Esophagus squamous epithelium (tissue), 5 donors: ENCODE data around the gene PIM2. TPM values are rescaled to one million over a fixed set of nuclear protein-coding genes. Genes with fewer than 3 reads are reported as not detected.

Experiments used
- DNase-seq: peaks from one replicate; lab custom pipeline; 2025; lab: John Stamatoyannopoulos, UW
- H3K27ac ChIP-seq, 4 donors: fragments of 200-600 bp; sonication (generic); one replicate each; pipeline ENCODE4 v1.5.1; 2016 to 2019; ENCODE audit warnings: mild to moderate bottlenecking in 1 of 4
- H3K27me3 ChIP-seq, 4 donors: fragments of 200-600 bp; sonication (generic); 1 replicate in 3 of 4; 2 replicates in 1 of 4; pipeline versions ENCODE4 v1.5.1 to v1.6.0; 2017 to 2021; ENCODE audit warnings: antibody characterized with exemption in 1 of 4
- H3K36me3 ChIP-seq, 3 donors: fragments of 200-600 bp; sonication (generic); one replicate each; pipeline ENCODE4 v1.5.1; 2016 to 2019
- H3K4me1 ChIP-seq, 3 donors: fragments of 200-600 bp; sonication (generic); one replicate each; pipeline ENCODE4 v1.5.1; 2017 to 2019
- H3K4me3 ChIP-seq, 4 donors: fragments of 200-600 bp; sonication (generic); 1 replicate in 3 of 4; 2 replicates in 1 of 4; pipeline ENCODE4 v1.5.1; 2016 to 2019; ENCODE audit warnings: mild to moderate bottlenecking in 2 of 4, moderate library complexity in 1 of 4
- H3K9me3 ChIP-seq, 3 donors: fragments of 200-600 bp; sonication (generic); one replicate each; pipeline ENCODE4 v1.5.1; 2016 to 2019
- POLR2A ChIP-seq, 4 donors: fragments of 450-650 bp; IDR thresholded peaks; one replicate each; pipeline ENCODE4 v1.6.1; 2017; ENCODE audit warnings: antibody characterized with exemption in 4 of 4, mild to moderate bottlenecking in 4 of 4, moderate library complexity in 3 of 4
- WGBS, 2 donors: methylation state at CpG; one replicate each; pipeline ENCODE4 v1.1.5; 2018; 5-methylcytosine and 5-hydroxymethylcytosine counted together
- intact Hi-C: fragments of 100-400 bp; cut with DNase I; formaldehyde crosslinking; loops from one replicate; pipeline ENCODE4 v1.15.0; 2022
- total RNA-seq, 4 donors: library from RNA; depleted of rRNA; stranded (reverse); fragments of >200 nt; gene quantifications; one replicate each; pipeline ENCODE4 v1.1.0, GENCODE V29; 2016
- TF ChIP-seq, protein P1 (sequence below), 6 experiments: fragments of 450-650 bp in 4 of 6; fragments of 200-600 bp in 2 of 6; sonication (generic) in 2 of 6; IDR thresholded peaks; one replicate each; pipeline ENCODE4 v1.5.1; 2016 to 2019; ENCODE audit warnings: antibody characterized with exemption in 6 of 6, mild to moderate bottlenecking in 4 of 6, moderate library complexity in 4 of 6
- donor health status: DM: yes; HTN: yes; CAD: no.

Gene PIM2
- total RNA-seq, 4 donors from 2014 or later, result 3.3 to 9.7 (median 7.6) TPM

DNA sequence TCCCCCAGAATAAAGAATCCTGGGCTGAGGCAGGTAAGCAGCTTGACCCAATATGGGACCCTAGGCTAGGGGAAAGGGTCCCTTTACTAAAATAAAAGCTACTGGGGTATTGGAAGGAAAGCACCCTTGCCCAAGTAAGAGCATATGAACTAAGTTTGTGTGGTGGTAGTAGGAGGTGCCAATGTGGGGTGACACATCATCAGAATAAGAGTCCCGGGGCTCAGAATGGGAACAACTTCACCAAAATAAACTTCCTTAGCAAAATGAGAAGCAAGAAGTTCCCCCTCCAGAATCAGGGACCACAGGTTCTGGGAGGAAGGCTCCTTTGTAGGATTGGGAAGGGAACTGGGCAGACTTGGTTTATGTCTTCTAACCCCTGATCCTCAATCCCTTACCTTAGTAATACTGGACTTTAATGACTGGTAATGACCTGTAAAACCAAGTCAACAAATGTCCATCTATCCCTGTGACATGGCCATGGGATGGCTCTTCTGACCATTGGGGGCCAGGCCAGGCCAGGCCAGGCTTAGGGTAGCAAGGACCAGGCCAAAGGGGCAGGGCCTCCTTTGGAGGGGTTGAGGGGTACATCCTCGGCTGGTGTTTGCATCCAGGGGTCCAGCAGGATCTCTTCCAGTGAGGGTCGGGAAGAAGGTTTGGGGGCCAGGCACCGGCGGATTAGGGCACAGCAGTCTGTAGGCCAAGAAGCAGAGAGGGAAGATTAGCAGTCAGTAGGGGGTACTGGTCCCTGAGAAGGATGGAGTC is 5.0 kb downstream of the PIM2 start:
- Histone ChIP-seq H3K4me3 (no peak overlapping the region), H3K27ac (no peak overlapping the region), H3K4me1 (peaks cover 0 to 48% (median 0%) of the 10 kb centered on the region in 3 donors), H3K9me3 (no peaks in the 10 kb centered on the region), H3K27me3 (no peaks in the 10 kb centered on the region), H3K36me3 (peaks cover 0 to 27% (median 0%) of the 10 kb centered on the region in 3 donors)
- TF ChIP-seq, protein P1, sequence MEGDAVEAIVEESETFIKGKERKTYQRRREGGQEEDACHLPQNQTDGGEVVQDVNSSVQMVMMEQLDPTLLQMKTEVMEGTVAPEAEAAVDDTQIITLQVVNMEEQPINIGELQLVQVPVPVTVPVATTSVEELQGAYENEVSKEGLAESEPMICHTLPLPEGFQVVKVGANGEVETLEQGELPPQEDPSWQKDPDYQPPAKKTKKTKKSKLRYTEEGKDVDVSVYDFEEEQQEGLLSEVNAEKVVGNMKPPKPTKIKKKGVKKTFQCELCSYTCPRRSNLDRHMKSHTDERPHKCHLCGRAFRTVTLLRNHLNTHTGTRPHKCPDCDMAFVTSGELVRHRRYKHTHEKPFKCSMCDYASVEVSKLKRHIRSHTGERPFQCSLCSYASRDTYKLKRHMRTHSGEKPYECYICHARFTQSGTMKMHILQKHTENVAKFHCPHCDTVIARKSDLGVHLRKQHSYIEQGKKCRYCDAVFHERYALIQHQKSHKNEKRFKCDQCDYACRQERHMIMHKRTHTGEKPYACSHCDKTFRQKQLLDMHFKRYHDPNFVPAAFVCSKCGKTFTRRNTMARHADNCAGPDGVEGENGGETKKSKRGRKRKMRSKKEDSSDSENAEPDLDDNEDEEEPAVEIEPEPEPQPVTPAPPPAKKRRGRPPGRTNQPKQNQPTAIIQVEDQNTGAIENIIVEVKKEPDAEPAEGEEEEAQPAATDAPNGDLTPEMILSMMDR (IDR thresholded peaks at IDR 0.05), result no peak
- TF ChIP-seq POLR2A (IDR thresholded peaks at IDR 0.05), result no peak
- intact Hi-C loops, result no loop called here
- 75% methylated on average over 5 of the region's 5 CpGs; no CpG with 5 or more reads in 1 of the 2 donors for WGBS, 2 donors
- DNase-seq, result no peak

DNA sequence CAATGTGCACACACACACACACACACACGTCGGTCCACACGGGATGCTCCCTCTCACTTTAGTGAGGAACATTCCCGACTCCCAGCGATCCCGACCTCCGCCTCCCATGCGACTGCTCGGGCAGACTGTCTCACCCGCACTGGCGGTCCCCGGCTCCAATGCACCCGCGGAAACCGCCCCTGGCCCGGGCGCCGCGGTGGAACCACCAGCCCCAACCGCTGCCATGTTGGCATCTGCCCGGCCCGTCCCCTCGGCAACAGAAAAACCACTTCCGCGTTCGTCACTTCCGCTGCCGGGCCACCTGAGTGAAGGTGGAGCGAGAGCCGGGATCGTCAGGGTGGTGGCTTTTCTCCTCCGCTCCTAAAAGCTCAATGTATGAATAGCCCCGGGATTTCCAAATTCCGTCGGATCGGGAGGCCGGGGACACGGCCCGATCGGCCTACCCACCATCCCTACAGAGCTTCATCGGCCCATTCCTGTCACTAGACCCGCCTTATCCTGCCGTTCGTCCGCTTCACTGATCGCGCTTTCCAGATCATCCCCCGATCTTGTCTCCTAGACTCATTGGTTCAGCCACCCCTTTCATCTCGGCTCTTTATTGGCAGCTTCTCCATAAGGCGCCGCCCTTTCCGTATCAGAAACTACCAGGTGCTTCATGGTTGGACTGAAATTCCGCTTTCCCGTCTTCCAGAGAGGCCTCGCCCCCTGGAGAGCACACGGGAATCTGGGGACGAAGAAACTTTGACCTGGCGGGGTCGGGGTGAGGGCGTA is 7.2 kb downstream of the PIM2 start, which contains the start of gene SLC35A2:
Gene SLC35A2, minus strand, starts transcription at position 235 of the 771 bp plus-strand sequence. Its CDS starts 10 bp downstream, at position 225.
- no peaks in the 10 kb centered on the region for H3K27me3 ChIP-seq
- peaks cover 0 to 49% (median 0%) of the 10 kb centered on the region in 3 donors for H3K36me3 ChIP-seq
- peak; percentile 16 for DNase-seq
- TF ChIP-seq, protein P1 (IDR thresholded peaks at IDR 0.05), result no peak
- peak in 3 of 4 donors; percentile 8 to 68 (median 52) for TF ChIP-seq POLR2A (IDR thresholded peaks at IDR 0.05)
- intact Hi-C loops, result no loop called here
- H3K4me3 ChIP-seq, result peak within 1 kb of the TSS; percentile 51 to 71 (median 66)
- H3K4me1 ChIP-seq, result peaks cover 0 to 28% (median 0%) of the 10 kb centered on the region in 3 donors
- H3K9me3 ChIP-seq, result no peaks in the 10 kb centered on the region
- 0 to 33% methylated on average over 5 to 32 of the region's 60 CpGs for WGBS, 2 donors
- H3K27ac ChIP-seq, result peak within 1 kb of the TSS; percentile 82 to 93 (median 88)

DNA sequence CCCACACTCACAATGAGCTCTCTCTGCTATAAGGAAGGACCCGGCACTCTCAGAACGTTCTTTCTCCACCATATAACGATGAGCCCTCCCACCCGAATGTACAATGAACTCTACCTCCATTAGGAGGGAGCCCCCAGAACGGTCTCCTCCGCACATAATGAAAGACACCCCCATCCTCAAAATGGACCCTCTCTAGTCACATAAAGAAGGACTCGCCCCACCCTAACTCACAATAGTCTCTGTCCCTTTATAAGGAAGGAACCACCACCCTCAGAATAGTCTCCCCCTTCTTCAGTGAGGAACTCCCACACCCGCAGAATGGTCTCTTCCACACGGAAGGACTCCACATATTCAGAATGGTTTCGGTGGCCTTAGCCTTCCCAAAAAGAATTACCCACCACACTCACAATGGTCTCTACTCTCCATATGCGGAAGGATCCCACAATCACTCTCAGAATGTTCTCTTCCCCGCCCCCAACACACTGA is 7.9 kb downstream of the PIM2 start:
- peak overlapping the region; percentile 51 to 71 (median 66) for H3K4me3 ChIP-seq
- H3K4me1 ChIP-seq, result peaks cover 0 to 27% (median 0%) of the 10 kb centered on the region in 3 donors
- peak overlapping the region; percentile 82 to 93 (median 88) for H3K27ac ChIP-seq
- H3K9me3 ChIP-seq, result no peaks in the 10 kb centered on the region
- TF ChIP-seq, protein P1 (IDR thresholded peaks at IDR 0.05), result no peak
- no peak for TF ChIP-seq POLR2A (IDR thresholded peaks at IDR 0.05)
- DNase-seq, result no peak
- H3K36me3 ChIP-seq, result peaks cover 0 to 55% (median 0%) of the 10 kb centered on the region in 3 donors
- intact Hi-C loops, result no loop called here
- no peaks in the 10 kb centered on the region for H3K27me3 ChIP-seq
- WGBS, 2 donors, result 3 to 37% methylated on average over 8 to 12 of the region's 12 CpGs

DNA sequence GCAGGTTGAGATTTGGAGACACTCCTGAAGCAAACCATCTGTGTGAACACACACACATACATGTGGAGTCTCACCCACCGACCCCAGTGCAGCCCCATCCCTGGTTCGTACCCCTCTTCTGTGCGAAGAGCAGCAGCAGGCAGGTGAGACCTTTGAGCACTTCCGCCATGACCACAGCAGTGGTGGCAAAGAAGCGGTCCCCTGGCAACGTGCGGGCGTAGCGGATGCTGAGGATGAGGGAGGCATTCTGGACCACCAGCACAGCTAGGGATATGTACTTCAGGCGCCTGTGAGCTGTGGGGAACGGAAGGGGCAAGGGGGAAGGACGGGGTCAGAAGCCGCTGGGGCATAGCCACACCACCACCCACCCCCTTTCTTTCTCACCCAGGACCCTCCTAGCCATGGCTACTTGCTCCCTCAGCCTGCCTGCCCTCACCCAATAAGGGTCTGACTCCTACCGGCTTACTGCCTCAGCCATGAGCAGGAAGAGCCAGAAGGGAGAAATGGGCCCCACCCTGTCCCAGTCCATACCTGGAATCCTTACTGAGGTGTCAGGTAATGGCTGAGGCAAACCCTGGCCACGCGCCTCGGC is 9.0 kb downstream of the PIM2 start:
- H3K36me3 ChIP-seq, result peaks cover 0 to 57% (median 0%) of the 10 kb centered on the region in 3 donors
- H3K4me3 ChIP-seq, result no peak overlapping the region
- intact Hi-C loops, result no loop called here
- H3K4me1 ChIP-seq, result peaks cover 0 to 27% (median 0%) of the 10 kb centered on the region in 3 donors
- H3K27me3 ChIP-seq, result no peaks in the 10 kb centered on the region
- DNase-seq, result no peak
- WGBS, 2 donors, result 82 to 96% methylated on average over 4 to 12 of the region's 17 CpGs
- H3K27ac ChIP-seq, result no peak overlapping the region
- no peaks in the 10 kb centered on the region for H3K9me3 ChIP-seq
- TF ChIP-seq, protein P1 (IDR thresholded peaks at IDR 0.05), result no peak
- TF ChIP-seq POLR2A (IDR thresholded peaks at IDR 0.05), result no peak
